GM12892 (cell line): Measurements from ENCODE around the gene TMEM184B.

Source experiments
- POLR2A ChIP-seq: IDR thresholded peaks from 2 replicates; pipeline ENCODE4 v1.6.1; 2011; ENCODE audit warnings: low read depth, low read length, control low read depth
- TAF1 ChIP-seq: IDR thresholded peaks from 2 replicates; pipeline ENCODE4 v1.6.1; 2011; ENCODE audit warnings: low read depth, mild to moderate bottlenecking, control low read depth, low read length, borderline replicate concordance

DNA sequence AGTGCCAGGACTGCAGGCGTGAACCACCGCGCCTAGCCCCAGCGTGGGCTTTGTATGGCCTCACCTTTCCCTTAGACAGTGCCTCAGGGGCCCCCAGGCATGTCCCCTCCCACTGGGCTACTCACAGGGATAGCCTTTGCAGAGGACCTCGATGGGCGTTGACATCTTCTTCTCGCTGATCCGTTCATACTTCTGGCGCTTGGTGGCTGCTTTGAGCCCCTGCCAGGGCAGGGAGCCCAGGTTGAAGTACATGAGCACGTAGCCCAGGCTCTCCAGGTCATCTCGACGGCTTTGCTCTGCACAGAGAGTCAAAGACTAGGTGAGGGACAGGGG lies 26.9 kb upstream of the TMEM184B start:
- no peak for TF ChIP-seq TAF1
- TF ChIP-seq POLR2A = no peak
